Activated naive CD4-positive, alpha-beta T cell treated with anti-CD3 and anti-CD28 coated beads, Interleukin-2, amount 50 U/mL, for 16 hours (primary cell): ENCODE results near the gene IL1R1.
"Not testable (repeated sequence)": the region's sequence is repeated elsewhere in the genome, so short reads cannot be mapped to it uniquely, and the experiment has no call there.

Experiments
- DNase-seq: peaks from one replicate; pipeline ENCODE4 v3.0.0-alpha.2; 2020

IL1R1 gene

GRCh38 chr2:102112271-102112670, 30.3 kb upstream of the IL1R1 start:
- DNase-seq = no peak

- DNase-seq = no peak
These were observed 29.6 kb upstream of the IL1R1 start for GRCh38 chr2:102112692-102113665.

- no peak for DNase-seq
These were observed 28.2 kb upstream of the IL1R1 start for GRCh38 chr2:102114290-102114721.

- DNase-seq = no peak
These were observed 27.6 kb upstream of the IL1R1 start for GRCh38 chr2:102114851-102115497.

- DNase-seq = no peak
These were observed 25.7 kb upstream of the IL1R1 start for GRCh38 chr2:102116630-102117471.

- no peak for DNase-seq
These were observed 25.1 kb upstream of the IL1R1 start for GRCh38 chr2:102117472-102117858.

GRCh38 chr2:102119255-102119654, 23.3 kb upstream of the IL1R1 start:
- DNase-seq = no peak

- no peak for DNase-seq
These were observed 22.3 kb upstream of the IL1R1 start for GRCh38 chr2:102120261-102120660.

GRCh38 chr2:102120701-102121159, 21.8 kb upstream of the IL1R1 start:
- DNase-seq = no peak

GRCh38 chr2:102122115-102122514, 20.4 kb upstream of the IL1R1 start:
- DNase-seq = no peak

- DNase-seq = no peak
These were observed 19.6 kb upstream of the IL1R1 start for GRCh38 chr2:102122909-102123308.

- DNase-seq = not testable (repeated sequence)
These were observed 18.1 kb upstream of the IL1R1 start for GRCh38 chr2:102124421-102124820.

- no peak for DNase-seq
These were observed 16.4 kb upstream of the IL1R1 start for GRCh38 chr2:102126169-102126568.

- no peak for DNase-seq
These were observed 15.9 kb upstream of the IL1R1 start for GRCh38 chr2:102126660-102127059.

GRCh38 chr2:102129082-102129481, 13.5 kb upstream of the IL1R1 start:
- no peak for DNase-seq

GRCh38 chr2:102129951-102130646, 12.4 kb upstream of the IL1R1 start:
- DNase-seq = no peak

- DNase-seq = no peak
These were observed 11.9 kb upstream of the IL1R1 start for GRCh38 chr2:102130647-102130991.

GRCh38 chr2:102131564-102131963, 11.0 kb upstream of the IL1R1 start:
- DNase-seq = no peak

- peak; percentile 56 for DNase-seq
These were observed 5.4 kb upstream of the IL1R1 start for GRCh38 chr2:102137138-102137537.

GRCh38 chr2:102138331-102138730, 4.2 kb upstream of the IL1R1 start:
- DNase-seq = no peak

- no peak for DNase-seq
These were observed 2.7 kb upstream of the IL1R1 start for GRCh38 chr2:102139851-102140250.

- no peak for DNase-seq
These were observed 2.2 kb upstream of the IL1R1 start for GRCh38 chr2:102140377-102140776.
